IMR-90 (cell line): ENCODE results near the gene AGPAT1. TPM values are rescaled to one million over a fixed set of nuclear protein-coding genes. Genes with fewer than 3 reads are reported as not detected.
"Not testable (repeated sequence)": the region's sequence is repeated elsewhere in the genome, so short reads cannot be mapped to it uniquely, and the experiment has no call there.

Source experiments
- ATAC-seq: fragments of 200-7000 bp; cut with Tn5 transposase; 2 replicates; pipeline ENCODE4 v1.9.1; 2020; ENCODE audit warnings: low read depth, mild to moderate bottlenecking, moderate library complexity
- BruUV-seq: library from RNA; stranded (reverse); fragments of 400-500 nt; replicated peaks from 2 replicates; lab custom pipeline; 2021; lab: Mats Ljungman, UMichigan
- CTCF ChIA-PET: fragments of 300-600 bp; formaldehyde crosslinking; extraction: SDS; loops from one replicate; lab custom pipeline; 2021; ENCODE audit warnings: antibody characterized with exemption; lab: Yijun Ruan, JAX
- POLR2A ChIA-PET: fragments of 300-600 bp; sonication (Branson Sonifier 250); formaldehyde crosslinking; loops from one replicate; lab custom pipeline; 2022; ENCODE audit warnings: antibody characterized with exemption; ENCODE audit not compliant: unreplicated experiment; lab: Charles Lee
- DNase-seq: peaks from one replicate; pipeline ENCODE4 v3.0.0; 2013
- H2AFZ ChIP-seq: replicated peaks from 2 replicates; pipeline ENCODE3; 2013; ENCODE audit warnings: low read length, mild to moderate bottlenecking; ENCODE audit not compliant: poor library complexity
- H2AK5ac ChIP-seq: 2 replicates; pipeline ENCODE4 v1.6.1; 2013; ENCODE audit warnings: low read depth, low read length, inconsistent platforms
- H2AK9ac ChIP-seq: replicated peaks from 2 replicates; pipeline ENCODE3; 2013; ENCODE audit warnings: mild to moderate bottlenecking, low read depth, low read length, moderate library complexity; ENCODE audit not compliant: poor library complexity
- H2BK120ac ChIP-seq: 2 replicates; pipeline ENCODE4 v1.6.1; 2013; ENCODE audit warnings: low read depth, low read length, inconsistent platforms
- H2BK15ac ChIP-seq: 3 replicates; pipeline ENCODE4 v1.6.1; 2013; ENCODE audit warnings: low read depth, low read length, inconsistent platforms
- H2BK20ac ChIP-seq: 2 replicates; pipeline ENCODE4 v1.6.1; 2013; ENCODE audit warnings: low read depth, mild to moderate bottlenecking, inconsistent platforms, low read length, moderate library complexity
- H2BK5ac ChIP-seq: 2 replicates; pipeline ENCODE4 v1.6.1; 2013; ENCODE audit warnings: mild to moderate bottlenecking, low read depth, low read length, inconsistent platforms; ENCODE audit not compliant: poor library complexity, severe bottlenecking
- H3K14ac ChIP-seq: replicated peaks from 2 replicates; pipeline ENCODE4 v1.6.1; 2013; ENCODE audit warnings: low read depth, low read length, inconsistent platforms
- H3K18ac ChIP-seq: 2 replicates; pipeline ENCODE4 v1.6.1; 2013; ENCODE audit warnings: low read depth, low read length, control low read depth
- H3K23ac ChIP-seq: 2 replicates; pipeline ENCODE4 v1.6.1; 2013; ENCODE audit warnings: low read depth, low read length, inconsistent platforms
- H3K27ac ChIP-seq: 2 replicates; pipeline ENCODE4 v1.5.1; 2013; ENCODE audit warnings: mild to moderate bottlenecking, control low read depth, low read length; ENCODE audit not compliant: insufficient read depth
- H3K27me3 ChIP-seq: 2 replicates; pipeline ENCODE4 v1.6.1; 2013; ENCODE audit warnings: low read length; ENCODE audit not compliant: control insufficient read depth, insufficient read depth
- H3K36me3 ChIP-seq: 2 replicates; pipeline ENCODE4 v1.6.1; 2013; ENCODE audit warnings: low read length, mixed read lengths; ENCODE audit not compliant: control insufficient read depth, insufficient read depth
- H3K4ac ChIP-seq: 2 replicates; pipeline ENCODE4 v1.6.1; 2013; ENCODE audit warnings: low read depth, low read length, inconsistent platforms
- H3K4me1 ChIP-seq: 2 replicates; pipeline ENCODE4 v1.6.1; 2013; ENCODE audit warnings: low read length, mixed read lengths; ENCODE audit not compliant: control insufficient read depth, insufficient read depth
- H3K4me2 ChIP-seq: 2 replicates; pipeline ENCODE4 v1.6.1; 2013; ENCODE audit warnings: low read depth, mild to moderate bottlenecking, control low read depth, low read length, moderate library complexity
- H3K4me3 ChIP-seq: 2 replicates; pipeline ENCODE4 v1.5.1; 2013; ENCODE audit warnings: low read depth, mild to moderate bottlenecking, control low read depth, low read length, moderate library complexity; ENCODE audit not compliant: insufficient read depth
- H3K56ac ChIP-seq: 2 replicates; pipeline ENCODE4 v1.6.1; 2013; ENCODE audit warnings: low read length, inconsistent platforms; ENCODE audit not compliant: insufficient read depth; ENCODE audit errors: extremely low read depth
- H3K79me1 ChIP-seq, 2 experiments: 2 replicates each; pipeline ENCODE4 v1.6.1; 2013; ENCODE audit warnings: low read length in 2 of 2, inconsistent platforms in 1 of 2, low read depth in 1 of 2
- H3K9ac ChIP-seq: 2 replicates; pipeline ENCODE4 v1.6.1; 2013; ENCODE audit warnings: low read depth, low read length, control low read depth
- H3K9me1 ChIP-seq: 2 replicates; pipeline ENCODE4 v1.6.1; 2013; ENCODE audit warnings: low read length, inconsistent platforms; ENCODE audit not compliant: insufficient read depth
- H3K9me3 ChIP-seq: 2 replicates; pipeline ENCODE4 v1.6.1; 2013; ENCODE audit warnings: low read length; ENCODE audit not compliant: control insufficient read depth, insufficient read depth
- H4K20me1 ChIP-seq: 2 replicates; pipeline ENCODE4 v1.6.1; 2013; ENCODE audit warnings: low read length, inconsistent platforms; ENCODE audit not compliant: insufficient read depth
- H4K5ac ChIP-seq: 2 replicates; pipeline ENCODE4 v1.6.1; 2013; ENCODE audit warnings: mild to moderate bottlenecking, low read depth, low read length, control low read depth
- H4K8ac ChIP-seq, 2 experiments: 2 replicates each; pipeline ENCODE4 v1.6.1; 2013; ENCODE audit warnings: low read depth in 2 of 2, low read length in 2 of 2, control low read depth in 1 of 2, inconsistent platforms in 1 of 2
- H4K91ac ChIP-seq: 2 replicates; pipeline ENCODE4 v1.6.1; 2013; ENCODE audit warnings: low read depth, low read length, inconsistent platforms; ENCODE audit not compliant: insufficient read depth
- WGBS, 2 experiments: methylation state at CpG; one replicate each; pipeline versions ENCODE4 v1.1.5 to v1.1.7; 2013; ENCODE audit warnings: missing lambda C conversion rate in 2 of 2; ENCODE audit not compliant: insufficient read length in 1 of 2; ENCODE audit errors: extremely low coverage in 2 of 2; 5-methylcytosine and 5-hydroxymethylcytosine counted together
- dilution Hi-C: fragments of 300-500 bp; cut with HindIII; formaldehyde crosslinking; loops from one replicate; pipeline ENCODE4 v1.14.3; 2018; ENCODE audit warnings: low sequenced_read_pairs; ENCODE audit not compliant: unreplicated experiment
- in situ Hi-C: fragments of 300-500 bp; cut with MboI; formaldehyde crosslinking; loops from 3 replicates; pipeline ENCODE4 v1.14.3; 2019; ENCODE audit warnings: low sequenced_read_pairs, inconsistent platforms, mixed read lengths
- intact Hi-C: fragments of 100-400 bp; cut with micrococcal nuclease; formaldehyde crosslinking; loops from 2 replicates; pipeline ENCODE4 v1.10.0; 2022
- polyA plus RNA-seq, 3 experiments: library from polyadenylated mRNA; depleted of rRNA; stranded (reverse); fragments of >200 nt; gene quantifications; 2 replicates each; pipeline ENCODE4 v1.2.3, GENCODE V29; 2012; ENCODE audit warnings: low replicate concordance in 1 of 3
- total RNA-seq: library from RNA; depleted of rRNA; stranded (reverse); fragments of >200 nt; gene quantifications from 2 replicates; pipeline ENCODE4 v1.2.3, GENCODE V29; 2012

AGPAT1 gene
- total and polyA plus RNA-seq, 2 of the 4 experiments (the other 2 are of a cell fraction) = 27.2 to 116 TPM

- peak overlapping the region; percentile 58 for H3K9ac ChIP-seq
- H3K79me1 ChIP-seq = peaks cover 18 to 56% of the 10 kb centered on the region in 2 experiments
- peak overlapping the region; percentile 42; the same call in 1 of the 2 replicates for H3K56ac ChIP-seq
- peak overlapping the region; percentile 88 for H2AFZ ChIP-seq
- H3K18ac ChIP-seq = peak overlapping the region; percentile 98
- peak overlapping the region; percentile 96 for H3K14ac ChIP-seq
- H3K27me3 ChIP-seq, dilution Hi-C loops, CTCF ChIA-PET, intact Hi-C loops, BruUV-seq, H3K9me3 ChIP-seq, POLR2A ChIA-PET, H3K4me2 ChIP-seq, ATAC-seq, DNase-seq, H4K20me1 ChIP-seq, H3K4me3 ChIP-seq, H3K36me3 ChIP-seq: not testable (repeated sequence)
- H3K9me1 ChIP-seq = peaks cover 25% of the 10 kb centered on the region
- peaks cover 15% of the 10 kb centered on the region for H3K4me1 ChIP-seq
- peak overlapping the region; percentile 74 for H2AK5ac ChIP-seq
- H2BK120ac ChIP-seq = peak overlapping the region; percentile 93
- H2BK15ac ChIP-seq = peak overlapping the region; percentile 90; the same call in 2 of the 3 replicates
- H2BK20ac ChIP-seq = peak overlapping the region; percentile 84; the same call in 1 of the 2 replicates
- in situ Hi-C loops = loop anchor here (5.0 to 25.0 kb wide), 2 partner anchors 76 to 769 kb away; partner anchors contain the start of genes BRD2 and HLA-DMA
- WGBS, 2 experiments = no CpG with 5 or more reads among the region's 13 CpGs
- H2AK9ac ChIP-seq = peak overlapping the region; percentile 85
- peak overlapping the region; percentile 95 for H2BK5ac ChIP-seq
- peak overlapping the region; percentile 94; the same call in 1 of the 2 replicates for H3K23ac ChIP-seq
- peak overlapping the region; percentile 92 for H3K27ac ChIP-seq
- H4K91ac ChIP-seq = peak overlapping the region; percentile 86
- H3K4ac ChIP-seq = peak overlapping the region; percentile 98
- H4K5ac ChIP-seq = peak overlapping the region; percentile 100
- H4K8ac ChIP-seq = peak overlapping the region; percentile 77 to 97
Observed at GRCh38 chr6:32193096-32193495, 17.2 kb upstream of the AGPAT1 start.
